PC-9 (cell line): Measurements from ENCODE around the gene HOXC9. TPM values are rescaled to one million over a fixed set of nuclear protein-coding genes. Genes with fewer than 3 reads are reported as not detected.

Source experiments
- BruUV-seq: library from RNA; stranded (reverse); fragments of 400-500 nt; replicated peaks from 2 replicates; lab custom pipeline; 2021; lab: Mats Ljungman, UMichigan
- CTCF ChIA-PET: fragments of 300-600 bp; sonication (Branson Sonifier 250); formaldehyde crosslinking; loops from one replicate; lab custom pipeline; 2022; ENCODE audit warnings: antibody characterized with exemption; lab: Charles Lee
- POLR2A ChIA-PET: fragments of 300-600 bp; sonication (Branson Sonifier 250); formaldehyde crosslinking; loops from one replicate; lab custom pipeline; 2022; ENCODE audit warnings: antibody characterized with exemption; ENCODE audit not compliant: unreplicated experiment; lab: Charles Lee
- DNase-seq, 2 experiments: peaks; one replicate each; pipeline versions ENCODE4 v3.0.0 to v3.0.0-alpha.2; 2015 to 2022; ENCODE audit warnings: mixed read lengths in 1 of 2
- H2AFZ ChIP-seq: fragments of 200-600 bp; sonication (generic); 2 replicates; pipeline ENCODE4 v1.8.1; 2017; ENCODE audit warnings: antibody characterized with exemption
- H3F3A ChIP-seq: fragments of 200-600 bp; sonication (generic); 2 replicates; pipeline ENCODE4 v1.8.1; 2017; ENCODE audit warnings: antibody characterized with exemption, mild to moderate bottlenecking, low read depth; ENCODE audit not compliant: insufficient read depth
- H3K27ac ChIP-seq: fragments of 200-600 bp; sonication (generic); 2 replicates; pipeline ENCODE4 v1.6.1; 2016; ENCODE audit warnings: mixed run types
- H3K27me3 ChIP-seq: fragments of 200-600 bp; sonication (generic); 2 replicates; pipeline ENCODE4 v1.6.1; 2016; ENCODE audit warnings: low read depth, mixed run types; ENCODE audit not compliant: insufficient read depth
- H3K36me3 ChIP-seq: fragments of 200-600 bp; sonication (generic); 2 replicates; pipeline ENCODE4 v1.6.1; 2016; ENCODE audit warnings: low read depth, mixed run types
- H3K4me1 ChIP-seq: fragments of 200-600 bp; sonication (generic); replicated peaks from 2 replicates; pipeline ENCODE4 v1.6.1; 2016; ENCODE audit warnings: mixed run types; ENCODE audit not compliant: insufficient read depth
- H3K4me2 ChIP-seq: fragments of 200-600 bp; sonication (generic); 2 replicates; pipeline ENCODE4 v1.6.1; 2017; ENCODE audit warnings: mixed run types
- H3K4me3 ChIP-seq: fragments of 200-600 bp; sonication (generic); 2 replicates; pipeline ENCODE4 v1.6.1; 2016; ENCODE audit warnings: mixed run types
- H3K79me2 ChIP-seq: fragments of 200-600 bp; sonication (generic); 2 replicates; pipeline ENCODE4 v1.6.1; 2017; ENCODE audit warnings: low read depth, mixed run types
- H3K9me2 ChIP-seq: fragments of 200-600 bp; sonication (generic); 2 replicates; pipeline ENCODE4 v1.8.1; 2017; ENCODE audit warnings: mild to moderate bottlenecking; ENCODE audit not compliant: insufficient read depth
- H3K9me3 ChIP-seq: fragments of 200-600 bp; sonication (generic); 2 replicates; pipeline ENCODE4 v1.8.1; 2016; ENCODE audit warnings: low read depth; ENCODE audit not compliant: insufficient read depth
- H4K20me1 ChIP-seq: fragments of 200-600 bp; sonication (generic); 2 replicates; pipeline ENCODE4 v1.8.1; 2017; ENCODE audit not compliant: insufficient read depth
- EZH2 ChIP-seq: fragments of 200-600 bp; sonication (generic); IDR thresholded peaks from 2 replicates; pipeline ENCODE4 v1.8.0; 2017; ENCODE audit warnings: antibody characterized with exemption, low read depth
- intact Hi-C: fragments of 100-400 bp; cut with micrococcal nuclease; formaldehyde crosslinking; loops from one replicate; pipeline ENCODE4 v1.10.0; 2022; ENCODE audit not compliant: unreplicated experiment
- total RNA-seq: library from RNA; stranded (reverse); gene quantifications from 2 replicates; pipeline ENCODE4 v1.2.3, GENCODE V29; 2021
- TF ChIP-seq, protein P1 (sequence below): fragments of 200-600 bp; sonication (generic); conservative IDR thresholded peaks from 2 replicates; pipeline ENCODE4 v1.6.1; 2017; ENCODE audit warnings: mixed run types, antibody characterized with exemption, mild to moderate bottlenecking, moderate library complexity

HOXC9 gene
- total RNA-seq, 1 experiment from 2014 or later: 10.2 TPM

DNA sequence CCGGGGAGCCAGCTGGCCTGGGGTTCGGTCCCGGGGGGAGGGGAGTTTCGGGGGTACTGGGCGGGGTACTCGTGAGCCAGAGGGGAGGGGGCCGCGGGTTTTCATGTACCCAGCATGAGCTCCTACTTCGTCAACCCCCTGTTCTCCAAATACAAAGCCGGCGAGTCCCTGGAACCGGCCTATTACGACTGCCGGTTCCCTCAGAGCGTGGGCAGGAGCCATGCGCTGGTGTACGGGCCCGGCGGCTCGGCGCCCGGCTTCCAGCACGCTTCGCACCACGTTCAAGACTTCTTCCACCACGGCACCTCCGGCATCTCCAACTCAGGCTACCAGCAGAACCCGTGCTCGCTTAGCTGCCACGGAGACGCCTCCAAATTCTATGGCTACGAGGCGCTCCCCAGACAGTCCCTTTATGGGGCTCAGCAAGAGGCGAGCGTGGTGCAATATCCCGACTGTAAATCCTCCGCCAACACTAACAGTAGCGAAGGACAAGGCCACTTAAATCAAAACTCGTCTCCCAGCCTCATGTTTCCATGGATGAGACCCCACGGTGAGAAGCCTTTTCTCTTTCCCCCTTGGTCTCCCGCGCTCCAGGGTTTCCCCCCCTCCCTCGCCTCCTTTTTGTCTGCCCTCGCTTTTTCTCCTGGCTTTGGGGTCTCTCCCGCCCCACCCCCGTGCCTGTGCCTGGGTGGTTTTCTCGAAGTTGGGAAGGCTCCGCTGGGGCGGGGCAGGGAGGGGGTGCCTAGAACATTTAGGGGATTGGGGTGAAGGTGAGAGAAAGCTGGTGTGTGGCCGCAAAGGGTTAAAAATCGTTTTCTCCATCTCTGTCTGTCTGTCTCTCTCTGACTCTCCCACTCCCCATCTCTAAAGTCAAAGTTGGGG is 9.5 kb downstream of the HOXC9 start:
- Histone ChIP-seq H3K9me2 (no peaks in the 10 kb centered on the region), H3K27ac (no peak overlapping the region), H3K4me1 (no peaks in the 10 kb centered on the region), H3K79me2 (no peaks in the 10 kb centered on the region), H4K20me1 (no peaks in the 10 kb centered on the region), H3K9me3 (no peaks in the 10 kb centered on the region), H3K4me3 (no peak overlapping the region), H3F3A (no peaks in the 10 kb centered on the region), H2AFZ (no peak overlapping the region), H3K4me2 (no peak overlapping the region), H3K27me3 (no peaks in the 10 kb centered on the region), H3K36me3 (no peaks in the 10 kb centered on the region)
- DNase-seq: no peak
- BruUV-seq: no TSS peak
- no peak for TF ChIP-seq EZH2
- TF ChIP-seq, protein P1, sequence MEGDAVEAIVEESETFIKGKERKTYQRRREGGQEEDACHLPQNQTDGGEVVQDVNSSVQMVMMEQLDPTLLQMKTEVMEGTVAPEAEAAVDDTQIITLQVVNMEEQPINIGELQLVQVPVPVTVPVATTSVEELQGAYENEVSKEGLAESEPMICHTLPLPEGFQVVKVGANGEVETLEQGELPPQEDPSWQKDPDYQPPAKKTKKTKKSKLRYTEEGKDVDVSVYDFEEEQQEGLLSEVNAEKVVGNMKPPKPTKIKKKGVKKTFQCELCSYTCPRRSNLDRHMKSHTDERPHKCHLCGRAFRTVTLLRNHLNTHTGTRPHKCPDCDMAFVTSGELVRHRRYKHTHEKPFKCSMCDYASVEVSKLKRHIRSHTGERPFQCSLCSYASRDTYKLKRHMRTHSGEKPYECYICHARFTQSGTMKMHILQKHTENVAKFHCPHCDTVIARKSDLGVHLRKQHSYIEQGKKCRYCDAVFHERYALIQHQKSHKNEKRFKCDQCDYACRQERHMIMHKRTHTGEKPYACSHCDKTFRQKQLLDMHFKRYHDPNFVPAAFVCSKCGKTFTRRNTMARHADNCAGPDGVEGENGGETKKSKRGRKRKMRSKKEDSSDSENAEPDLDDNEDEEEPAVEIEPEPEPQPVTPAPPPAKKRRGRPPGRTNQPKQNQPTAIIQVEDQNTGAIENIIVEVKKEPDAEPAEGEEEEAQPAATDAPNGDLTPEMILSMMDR: no peak
- POLR2A ChIA-PET: interaction anchor here (0.6 kb wide), 1 partner anchor 314 kb away, joined by 8 read pairs; no protein-coding TSS in a partner anchor
- intact Hi-C loops: loop anchor here (5.0 kb wide), 2 partner anchors 307 to 368 kb away; no protein-coding TSS in a partner anchor
- CTCF ChIA-PET: interaction anchor here (0.5 to 1.3 kb wide), 6 partner anchors 8 to 370 kb away, joined by 3 to 12 read pairs (median 5); partner anchors contain the start of gene COPZ1

DNA sequence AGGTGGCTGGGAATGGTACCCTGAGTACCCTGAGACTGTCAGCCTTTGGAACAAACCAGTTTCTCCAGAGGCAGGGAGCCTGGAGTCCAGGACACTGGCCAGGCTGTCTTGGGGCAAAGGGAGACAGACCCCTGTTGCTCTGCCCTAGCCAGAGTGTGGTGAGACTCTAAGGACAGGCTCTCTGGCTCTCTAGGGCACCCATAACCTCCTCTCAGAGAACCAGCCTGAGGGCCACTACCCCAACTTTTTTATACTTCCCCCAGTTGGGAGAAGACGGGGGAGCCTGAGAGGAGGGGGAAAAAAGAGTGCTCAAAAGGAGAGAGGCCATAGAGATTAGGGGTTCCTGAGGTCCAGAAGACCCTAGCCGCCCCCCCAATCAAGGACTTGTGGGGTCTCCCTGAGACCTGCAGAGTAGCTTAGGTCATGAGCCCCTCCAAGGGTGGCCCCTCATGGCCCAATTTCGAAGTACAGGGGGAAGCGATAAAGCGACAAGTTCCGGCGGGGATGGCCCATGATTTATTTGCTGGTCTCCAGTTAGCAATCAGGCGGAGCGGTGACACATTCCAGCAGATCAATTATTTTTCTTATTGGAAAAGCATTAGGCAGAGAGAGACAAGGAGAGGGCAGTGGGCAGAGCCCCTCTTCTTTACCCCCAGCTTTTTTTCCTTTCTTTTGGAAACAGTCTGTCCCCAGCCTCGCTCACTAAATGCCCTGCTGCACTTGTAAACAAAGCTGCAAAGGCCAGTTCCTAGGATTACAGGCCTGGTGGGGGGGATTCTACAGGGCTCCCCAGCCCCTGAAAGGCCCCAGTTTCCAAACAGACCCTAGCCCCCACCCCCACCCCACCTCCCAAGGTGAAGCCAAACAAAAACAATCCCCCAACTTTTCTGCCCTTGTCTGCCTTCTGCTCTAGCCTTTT is 10.4 kb downstream of the HOXC9 start:
- no peaks in the 10 kb centered on the region for H3K79me2 ChIP-seq
- H2AFZ ChIP-seq: no peak overlapping the region
- no peaks in the 10 kb centered on the region for H4K20me1 ChIP-seq
- H3K27ac ChIP-seq: no peak overlapping the region
- H3F3A ChIP-seq: no peaks in the 10 kb centered on the region
- TF ChIP-seq EZH2: no peak
- TF ChIP-seq, protein P1: no peak
- BruUV-seq: no TSS peak
- H3K4me1 ChIP-seq: no peaks in the 10 kb centered on the region
- no peaks in the 10 kb centered on the region for H3K9me3 ChIP-seq
- no peak overlapping the region for H3K4me2 ChIP-seq
- no peaks in the 10 kb centered on the region for H3K36me3 ChIP-seq
- CTCF ChIA-PET: no interaction called here
- no peaks in the 10 kb centered on the region for H3K9me2 ChIP-seq
- H3K27me3 ChIP-seq: no peaks in the 10 kb centered on the region
- H3K4me3 ChIP-seq: no peak overlapping the region
- POLR2A ChIA-PET: no interaction called here
- intact Hi-C loops: no loop called here
- no peak for DNase-seq

DNA sequence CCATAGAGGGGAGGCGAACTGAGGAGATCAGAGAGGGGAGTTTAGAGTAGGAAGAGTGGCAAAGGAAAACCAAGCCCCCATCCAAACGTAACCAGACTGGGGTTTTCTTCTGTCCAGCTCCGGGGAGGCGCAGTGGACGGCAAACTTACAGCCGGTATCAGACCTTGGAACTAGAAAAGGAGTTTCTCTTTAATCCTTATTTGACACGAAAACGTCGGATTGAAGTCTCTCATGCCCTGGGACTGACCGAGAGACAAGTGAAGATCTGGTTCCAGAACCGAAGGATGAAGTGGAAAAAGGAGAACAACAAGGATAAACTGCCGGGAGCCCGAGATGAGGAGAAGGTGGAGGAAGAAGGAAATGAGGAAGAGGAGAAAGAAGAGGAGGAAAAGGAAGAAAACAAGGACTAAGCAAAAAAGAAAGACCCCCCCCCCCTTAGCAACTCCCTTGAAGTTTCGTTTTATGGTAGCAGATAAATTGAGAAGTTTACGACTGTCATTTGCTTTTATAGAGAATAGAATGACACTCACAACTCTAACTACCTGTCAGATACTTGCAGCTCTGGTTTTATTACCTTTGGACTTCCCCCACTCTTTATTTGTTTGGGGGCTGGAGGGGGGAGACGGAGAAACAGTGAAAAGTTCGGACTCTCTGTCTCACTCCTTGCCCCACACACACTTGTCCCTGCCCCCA is 11.2 kb downstream of the HOXC9 start:
- Histone ChIP-seq H3K36me3 (no peaks in the 10 kb centered on the region), H3K27me3 (no peaks in the 10 kb centered on the region), H3F3A (no peaks in the 10 kb centered on the region), H3K4me1 (no peaks in the 10 kb centered on the region; the same call in 1 of the 2 replicates), H2AFZ (no peak overlapping the region), H3K79me2 (no peaks in the 10 kb centered on the region), H3K9me2 (no peaks in the 10 kb centered on the region), H3K9me3 (no peaks in the 10 kb centered on the region), H4K20me1 (no peaks in the 10 kb centered on the region), H3K4me3 (no peak overlapping the region), H3K4me2 (no peak overlapping the region), H3K27ac (no peak overlapping the region)
- ChIA-PET POLR2A (no interaction called here), CTCF (no interaction called here)
- no TSS peak for BruUV-seq
- intact Hi-C loops: no loop called here
- TF ChIP-seq, protein P1: no peak
- DNase-seq: no peak
